Stimulated activated naive CD8-positive, alpha-beta T cell treated with anti-CD3 and anti-CD28 coated beads, Interleukin-15, amount 100 ng/mL, for 72 hours (primary cell): Measurements from ENCODE around the gene KLLN.
"Not testable (repeated sequence)": the region's sequence is repeated elsewhere in the genome, so short reads cannot be mapped to it uniquely, and the experiment has no call there.

Source experiments
- ATAC-seq: fragments of 150-1000 bp; cut with Tn5 transposase; 2 replicates; pipeline ENCODE4 v1.10.0; 2021; ENCODE audit warnings: mild to moderate bottlenecking, moderate library complexity
- DNase-seq, 2 donors: peaks; one replicate each; pipeline ENCODE4 v3.0.0; 2021 to 2022
- H3K27ac Mint-ChIP-seq, 2 donors: one replicate each; pipeline ENCODE4 v1.8.0; 2022; ENCODE audit warnings: mild to moderate bottlenecking in 2 of 2, mixed read lengths in 2 of 2, moderate library complexity in 2 of 2
- H3K27me3 Mint-ChIP-seq: one replicate; pipeline ENCODE4 v1.8.0; 2022; ENCODE audit warnings: mixed read lengths
- H3K4me1 Mint-ChIP-seq: one replicate; pipeline ENCODE4 v1.8.0; 2022; ENCODE audit warnings: mild to moderate bottlenecking, mixed read lengths
- H3K4me3 Mint-ChIP-seq, 2 donors: one replicate each; pipeline ENCODE4 v1.8.0; 2022; ENCODE audit warnings: mild to moderate bottlenecking in 2 of 2, mixed read lengths in 2 of 2, moderate library complexity in 1 of 2
- H3K9me3 Mint-ChIP-seq, 2 donors: one replicate each; pipeline ENCODE4 v1.8.0; 2022; ENCODE audit warnings: mixed read lengths in 2 of 2

KLLN gene

DNA sequence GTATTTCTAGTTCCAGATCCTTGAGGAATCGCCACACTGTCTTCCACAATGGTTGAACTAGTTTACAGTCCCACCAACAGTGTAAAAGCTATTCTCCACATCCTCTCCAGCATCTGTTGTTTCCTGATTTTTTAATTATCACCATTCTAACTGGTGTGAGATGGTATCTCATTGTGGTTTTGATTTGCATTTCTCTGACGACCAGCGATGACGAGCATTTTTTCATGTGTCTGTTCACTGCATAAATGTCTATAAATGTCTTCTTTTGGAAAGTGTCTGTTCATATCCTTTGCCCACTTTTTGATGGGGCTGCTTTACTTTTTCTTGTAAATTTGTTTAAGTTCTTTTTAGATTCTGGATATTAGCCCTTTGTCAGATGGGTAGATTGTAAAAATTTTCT is 7.7 kb downstream of the KLLN start:
- not testable (repeated sequence) for H3K9me3 Mint-ChIP-seq, DNase-seq, ATAC-seq, H3K27me3 Mint-ChIP-seq, H3K27ac Mint-ChIP-seq, H3K4me3 Mint-ChIP-seq
- peaks cover 13% of the 10 kb centered on the region for H3K4me1 Mint-ChIP-seq

- not testable (repeated sequence) for DNase-seq, ATAC-seq, H3K9me3 Mint-ChIP-seq, H3K27ac Mint-ChIP-seq, H3K4me1 Mint-ChIP-seq, H3K27me3 Mint-ChIP-seq, H3K4me3 Mint-ChIP-seq
These were observed 8.1 kb downstream of the KLLN start for GRCh38 chr10:87855247-87855646.

DNA sequence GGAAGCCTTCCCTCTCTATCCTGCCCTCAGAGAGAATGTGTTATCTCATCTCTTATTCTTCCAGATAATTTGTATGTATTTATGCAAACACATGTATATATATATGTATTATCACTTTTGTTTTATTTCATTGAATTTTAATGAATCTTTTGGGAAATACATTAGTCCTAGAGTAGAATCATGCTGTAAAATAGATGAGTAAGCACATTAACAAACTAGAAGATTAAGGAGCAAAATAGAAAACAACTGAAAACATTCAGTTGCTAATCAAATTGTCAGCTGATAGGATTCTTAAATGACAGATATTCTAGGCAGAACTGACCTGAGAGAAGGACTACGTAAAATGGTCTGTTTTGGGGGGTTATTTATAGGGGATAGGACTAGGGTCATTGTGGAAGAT is 11.2 kb downstream of the KLLN start:
- no peak for ATAC-seq

DNA sequence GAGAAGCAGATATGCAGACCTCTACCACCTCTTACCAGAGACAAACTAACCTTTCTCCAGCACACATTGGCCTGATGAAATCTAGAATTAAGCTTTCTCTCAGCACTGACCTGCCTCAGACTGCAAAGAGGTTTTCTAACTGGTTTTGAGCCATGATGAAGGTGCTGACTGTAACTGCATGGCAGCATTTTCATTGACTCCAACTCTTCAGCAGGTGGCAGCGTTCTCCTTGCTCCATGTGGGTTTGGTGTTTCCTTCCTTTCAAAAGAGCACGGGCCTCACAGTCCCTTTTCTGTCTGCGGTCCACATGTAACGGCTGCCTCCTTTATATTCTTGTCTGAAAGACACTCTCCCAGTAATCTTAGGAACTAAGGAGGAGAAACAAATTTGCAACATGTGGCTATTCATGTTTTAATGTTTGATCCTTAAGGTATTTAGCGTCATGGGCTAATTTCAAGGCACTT is 12.6 kb downstream of the KLLN start:
- ATAC-seq: peak; percentile 79
- Mint-ChIP-seq H3K27ac (no peak overlapping the region), H3K27me3 (no peaks in the 10 kb centered on the region), H3K4me3 (no peak overlapping the region), H3K9me3 (no peaks in the 10 kb centered on the region), H3K4me1 (peaks cover 7% of the 10 kb centered on the region)
- DNase-seq: peak; percentile 23 to 40

More for the DNA sequence above, 11.2 kb downstream of the KLLN start:
- H3K27me3 Mint-ChIP-seq: no peaks in the 10 kb centered on the region
- peaks cover 7% of the 10 kb centered on the region for H3K4me1 Mint-ChIP-seq
- no peak overlapping the region for H3K4me3 Mint-ChIP-seq
- no peak overlapping the region for H3K27ac Mint-ChIP-seq
- H3K9me3 Mint-ChIP-seq: no peaks in the 10 kb centered on the region
- DNase-seq: no peak

DNA sequence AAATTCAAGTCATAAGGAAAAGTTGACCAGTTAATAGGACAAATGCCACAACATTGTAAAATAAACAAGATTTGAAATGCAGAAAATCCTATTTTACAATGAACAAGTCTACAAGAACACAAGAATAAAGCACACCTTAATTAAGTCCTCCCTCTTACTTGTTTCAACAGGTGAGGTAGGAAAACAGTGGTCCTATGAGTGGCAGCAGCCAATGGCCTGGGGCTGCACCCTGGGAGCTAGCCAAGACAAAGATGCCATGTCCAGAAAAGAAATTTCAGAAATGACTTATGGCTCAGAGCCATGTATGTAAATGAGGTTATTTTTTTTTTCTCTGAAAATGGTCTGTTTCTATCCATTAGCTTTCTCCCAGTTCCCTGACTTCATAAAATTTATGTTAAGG is 14.3 kb downstream of the KLLN start:
- Mint-ChIP-seq H3K27ac (no peak overlapping the region), H3K4me1 (peaks cover 7% of the 10 kb centered on the region), H3K27me3 (no peaks in the 10 kb centered on the region), H3K9me3 (no peaks in the 10 kb centered on the region), H3K4me3 (no peak overlapping the region)
- DNase-seq (no peak), ATAC-seq (no peak)

DNA sequence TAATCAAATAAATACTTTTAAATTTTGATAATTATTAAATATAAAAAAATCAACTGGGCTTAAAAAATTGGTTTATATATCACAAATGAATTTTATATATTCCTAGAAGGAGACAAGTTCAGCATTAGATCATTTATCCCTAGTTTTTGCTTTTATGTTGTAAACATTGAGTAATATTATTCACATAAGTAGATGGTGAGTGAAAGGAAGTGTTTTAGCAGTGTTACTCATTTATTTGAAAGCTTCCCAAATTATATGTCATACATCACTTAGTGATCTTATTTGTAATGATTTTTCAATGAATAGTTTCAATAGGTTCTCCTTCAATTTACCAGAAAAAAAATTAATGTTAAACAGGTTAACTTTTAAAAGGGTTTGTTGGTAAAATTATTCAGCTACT is 15.8 kb downstream of the KLLN start:
- Mint-ChIP-seq H3K4me1 (peaks cover 7% of the 10 kb centered on the region), H3K27ac (no peak overlapping the region), H3K9me3 (no peaks in the 10 kb centered on the region), H3K4me3 (no peak overlapping the region), H3K27me3 (no peaks in the 10 kb centered on the region)
- DNase-seq (no peak), ATAC-seq (no peak)

GRCh38 chr10:87846711-87847110 is 16.6 kb downstream of the KLLN start:
- H3K27me3 Mint-ChIP-seq, H3K27ac Mint-ChIP-seq, H3K4me3 Mint-ChIP-seq, H3K9me3 Mint-ChIP-seq, ATAC-seq, H3K4me1 Mint-ChIP-seq, DNase-seq: not testable (repeated sequence)

DNA sequence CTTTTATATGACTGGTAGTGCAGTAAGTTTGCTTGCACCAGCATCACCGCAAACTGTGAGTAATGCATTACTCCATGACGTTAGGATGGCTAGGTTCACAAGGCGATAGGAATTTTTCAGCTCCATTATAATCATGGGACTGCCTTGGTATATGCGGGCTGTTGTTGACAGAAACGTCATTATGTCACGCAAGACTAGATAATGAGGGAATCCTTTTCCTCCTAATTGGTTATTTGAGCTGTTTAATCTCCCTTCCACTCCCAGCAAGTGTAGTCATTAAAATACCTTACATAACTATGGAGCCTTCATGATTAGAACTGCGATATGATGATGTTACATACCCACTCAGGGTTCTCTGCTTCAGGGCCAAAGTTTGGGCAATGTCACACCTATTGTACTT is 17.3 kb downstream of the KLLN start:
- H3K4me3 Mint-ChIP-seq: no peak overlapping the region

GRCh38 chr10:87845624-87845998 is 17.7 kb downstream of the KLLN start:
- no peak for DNase-seq
- Mint-ChIP-seq H3K27ac (no peak overlapping the region), H3K4me3 (no peak overlapping the region), H3K9me3 (no peaks in the 10 kb centered on the region), H3K4me1 (no peaks in the 10 kb centered on the region), H3K27me3 (no peaks in the 10 kb centered on the region)
- ATAC-seq: no peak

More for the DNA sequence above, 17.3 kb downstream of the KLLN start:
- H3K27ac Mint-ChIP-seq: no peak overlapping the region
- peaks cover 3% of the 10 kb centered on the region for H3K4me1 Mint-ChIP-seq
- no peaks in the 10 kb centered on the region for H3K9me3 Mint-ChIP-seq
- no peak for DNase-seq
- H3K27me3 Mint-ChIP-seq: no peaks in the 10 kb centered on the region
- ATAC-seq: no peak

DNA sequence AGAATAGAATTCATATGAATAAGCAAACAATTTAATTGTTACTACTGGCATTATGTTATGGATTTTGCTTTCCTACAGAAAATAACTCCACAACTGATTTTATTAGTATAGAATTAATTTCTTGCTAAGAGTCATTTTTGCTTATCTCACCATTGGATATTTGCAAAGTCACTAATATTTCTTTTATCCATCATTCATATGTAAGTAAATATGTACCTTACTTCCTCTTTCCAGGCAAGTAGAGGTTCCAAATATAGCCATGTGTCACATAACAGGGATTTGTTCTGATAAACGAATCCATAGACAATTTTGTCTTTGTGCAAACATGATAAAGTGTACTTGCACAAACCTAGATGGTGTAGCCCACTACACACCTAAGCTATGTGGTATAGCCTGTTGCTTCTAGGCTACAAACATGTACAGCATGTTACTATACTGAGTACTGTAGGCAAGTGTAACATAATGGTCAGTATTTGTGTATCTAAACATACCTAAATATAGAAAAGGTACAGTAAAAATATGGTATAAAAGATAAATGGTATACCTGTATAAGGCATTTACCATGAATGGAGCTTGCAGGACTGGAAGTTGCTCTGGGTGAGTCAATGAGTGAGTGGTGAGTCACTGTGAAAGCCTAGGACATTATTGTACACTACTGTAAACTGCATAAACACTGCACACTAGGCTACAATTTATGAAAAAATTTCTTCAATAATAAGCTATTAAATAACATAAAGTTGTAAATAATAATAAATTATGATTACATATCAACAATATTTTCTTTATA is 18.3 kb downstream of the KLLN start:
- Mint-ChIP-seq H3K27ac (no peak overlapping the region), H3K27me3 (no peaks in the 10 kb centered on the region), H3K9me3 (no peaks in the 10 kb centered on the region), H3K4me3 (no peak overlapping the region), H3K4me1 (no peaks in the 10 kb centered on the region)
- ATAC-seq: peak; percentile 49
- DNase-seq: no peak

- Mint-ChIP-seq H3K4me3 (no peak overlapping the region), H3K4me1 (no peaks in the 10 kb centered on the region), H3K9me3 (no peaks in the 10 kb centered on the region), H3K27ac (no peak overlapping the region), H3K27me3 (no peaks in the 10 kb centered on the region)
- ATAC-seq (no peak), DNase-seq (no peak)
These were observed 19.6 kb downstream of the KLLN start for GRCh38 chr10:87843714-87844113.

GRCh38 chr10:87842776-87843497 is 20.4 kb downstream of the KLLN start:
- Mint-ChIP-seq H3K4me1 (no peaks in the 10 kb centered on the region), H3K27ac (peak overlapping the region; percentile 39 to 81), H3K4me3 (no peak overlapping the region), H3K27me3 (no peaks in the 10 kb centered on the region), H3K9me3 (no peaks in the 10 kb centered on the region)
- DNase-seq (no peak), ATAC-seq (no peak)

- Mint-ChIP-seq H3K27me3 (no peaks in the 10 kb centered on the region), H3K9me3 (no peaks in the 10 kb centered on the region), H3K27ac (peak overlapping the region; percentile 39 to 81), H3K4me1 (no peaks in the 10 kb centered on the region), H3K4me3 (no peak overlapping the region)
- ATAC-seq (no peak), DNase-seq (no peak)
These were observed 21.1 kb downstream of the KLLN start for GRCh38 chr10:87842220-87842641.

DNA sequence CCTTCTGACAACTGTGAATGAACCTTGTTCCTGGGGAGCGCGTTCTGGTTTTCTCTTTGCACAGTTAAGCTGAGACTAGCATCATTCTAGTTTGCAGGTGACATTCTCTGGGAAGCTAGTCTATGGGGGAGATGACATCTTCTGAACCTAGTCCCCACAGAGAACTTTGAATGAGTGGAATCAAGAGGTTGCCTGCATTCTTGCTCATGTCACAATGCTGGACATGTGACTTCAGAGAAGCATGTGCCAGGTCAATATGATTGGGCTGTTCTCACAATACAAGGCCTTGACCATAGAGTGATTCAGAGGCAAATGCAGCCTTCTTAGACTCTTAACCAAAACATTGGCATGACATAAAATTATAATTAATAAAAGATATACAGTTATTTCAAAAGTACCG is 22.1 kb downstream of the KLLN start:
- H3K4me1 Mint-ChIP-seq: no peaks in the 10 kb centered on the region
- no peak overlapping the region for H3K27ac Mint-ChIP-seq
- no peak for DNase-seq
- H3K9me3 Mint-ChIP-seq: peaks cover 0 to 4% of the 10 kb centered on the region in 2 donors
- H3K4me3 Mint-ChIP-seq: no peak overlapping the region
- no peaks in the 10 kb centered on the region for H3K27me3 Mint-ChIP-seq
- no peak for ATAC-seq

DNA sequence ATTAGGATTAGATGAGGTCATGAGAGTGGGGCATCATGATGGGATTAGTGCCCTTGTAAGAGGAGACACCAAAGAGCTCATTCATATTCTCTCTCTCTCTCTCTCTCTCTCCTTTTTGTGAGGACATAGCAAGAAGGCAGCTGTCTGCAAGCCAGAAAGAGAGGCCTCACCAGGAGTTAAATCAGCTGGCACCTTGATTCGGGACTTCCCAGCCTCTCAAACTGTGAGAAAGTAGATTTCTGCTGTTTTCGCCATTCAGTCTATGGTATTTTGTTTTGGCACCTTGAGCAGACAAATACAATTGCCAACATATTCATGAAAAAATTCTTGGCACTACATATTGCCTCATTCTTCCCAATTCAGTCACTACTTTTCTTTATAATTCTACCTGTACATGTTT is 24.7 kb downstream of the KLLN start:
- Mint-ChIP-seq H3K4me1 (peaks cover 1% of the 10 kb centered on the region), H3K4me3 (no peak overlapping the region), H3K27ac (no peak overlapping the region), H3K9me3 (peaks cover 0 to 4% of the 10 kb centered on the region in 2 donors), H3K27me3 (no peaks in the 10 kb centered on the region)
- DNase-seq (no peak), ATAC-seq (no peak)

DNA sequence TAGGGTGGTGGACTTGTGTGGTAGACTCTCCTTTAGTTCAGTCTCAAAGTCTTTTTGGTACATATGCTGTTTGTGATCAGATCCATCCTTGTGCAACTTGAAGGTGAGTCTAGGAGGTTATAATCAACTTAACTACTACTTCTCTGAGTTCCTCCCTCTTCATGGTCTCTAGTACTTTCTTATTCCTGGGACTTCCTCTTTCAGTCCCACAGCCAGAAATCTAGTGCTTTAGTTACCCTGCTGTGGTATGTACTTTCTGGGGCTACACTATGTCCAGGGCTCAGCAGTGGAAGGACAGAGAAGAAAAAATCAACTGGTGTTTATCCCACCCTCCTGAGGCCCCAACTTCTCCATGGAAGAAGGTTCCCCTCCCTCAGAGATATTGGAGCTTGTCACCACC is 25.9 kb downstream of the KLLN start:
- H3K27ac Mint-ChIP-seq: no peak overlapping the region
- peaks cover 0 to 4% of the 10 kb centered on the region in 2 donors for H3K9me3 Mint-ChIP-seq
- no peaks in the 10 kb centered on the region for H3K27me3 Mint-ChIP-seq
- no peak for DNase-seq
- no peak overlapping the region for H3K4me3 Mint-ChIP-seq
- peaks cover 7% of the 10 kb centered on the region for H3K4me1 Mint-ChIP-seq
- ATAC-seq: no peak
